ENCODE data around the gene RFNG. TPM values are rescaled to one million over a fixed set of nuclear protein-coding genes. Genes with fewer than 3 reads are reported as not detected.

RFNG gene
- total RNA-seq, 1 experiment from 2014 or later = 46.7 TPM

GRCh38 chr17:82085931-82086764 lies 34.5 kb upstream of the RFNG start:
- no peak overlapping the region for H3K9ac ChIP-seq (ENCODE audit: low read length)
- H3K36me3 ChIP-seq (ENCODE audit: low read depth, low read length) = peaks cover 79% of the 10 kb centered on the region
- no peak overlapping the region for H3K27ac ChIP-seq (ENCODE audit: low read length)
- no peaks in the 10 kb centered on the region for H3K9me3 ChIP-seq (ENCODE audit: low read length)
- H3K9me2 ChIP-seq (replicated peaks; ENCODE audit: low read length) = no peaks in the 10 kb centered on the region
- BruUV-seq (replicated peaks) = no TSS peak
- H3K4me3 ChIP-seq (ENCODE audit: low read length) = no peak overlapping the region
- H3K27me3 ChIP-seq (ENCODE audit: low read length) = no peaks in the 10 kb centered on the region
- ChIA-PET CTCF (no interaction called here), POLR2A (ENCODE audit: unreplicated experiment) (no interaction called here)
- H3K79me2 ChIP-seq (ENCODE audit: low read length) = no peaks in the 10 kb centered on the region
- H4K20me1 ChIP-seq (ENCODE audit: low read length) = peaks cover 6% of the 10 kb centered on the region; the same call in 1 of the 2 replicates
- no peaks in the 10 kb centered on the region for H3F3A ChIP-seq (ENCODE audit: low read length, unreplicated experiment)
- ATAC-seq (no peak), DNase-seq (no peak)
- H3K4me2 ChIP-seq (ENCODE audit: low read length) = no peak overlapping the region
- TF ChIP-seq, protein P1, sequence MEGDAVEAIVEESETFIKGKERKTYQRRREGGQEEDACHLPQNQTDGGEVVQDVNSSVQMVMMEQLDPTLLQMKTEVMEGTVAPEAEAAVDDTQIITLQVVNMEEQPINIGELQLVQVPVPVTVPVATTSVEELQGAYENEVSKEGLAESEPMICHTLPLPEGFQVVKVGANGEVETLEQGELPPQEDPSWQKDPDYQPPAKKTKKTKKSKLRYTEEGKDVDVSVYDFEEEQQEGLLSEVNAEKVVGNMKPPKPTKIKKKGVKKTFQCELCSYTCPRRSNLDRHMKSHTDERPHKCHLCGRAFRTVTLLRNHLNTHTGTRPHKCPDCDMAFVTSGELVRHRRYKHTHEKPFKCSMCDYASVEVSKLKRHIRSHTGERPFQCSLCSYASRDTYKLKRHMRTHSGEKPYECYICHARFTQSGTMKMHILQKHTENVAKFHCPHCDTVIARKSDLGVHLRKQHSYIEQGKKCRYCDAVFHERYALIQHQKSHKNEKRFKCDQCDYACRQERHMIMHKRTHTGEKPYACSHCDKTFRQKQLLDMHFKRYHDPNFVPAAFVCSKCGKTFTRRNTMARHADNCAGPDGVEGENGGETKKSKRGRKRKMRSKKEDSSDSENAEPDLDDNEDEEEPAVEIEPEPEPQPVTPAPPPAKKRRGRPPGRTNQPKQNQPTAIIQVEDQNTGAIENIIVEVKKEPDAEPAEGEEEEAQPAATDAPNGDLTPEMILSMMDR (conservative IDR thresholded peaks at IDR 0.05; ENCODE audit: low read depth, low read length) = no peak
- TF ChIP-seq EZH2phosphoT487 (IDR thresholded peaks at IDR 0.05; ENCODE audit: borderline replicate concordance, low read length) (no peak), EZH2 (IDR thresholded peaks at IDR 0.05; ENCODE audit: low read length, unreplicated experiment) (no peak)
- intact Hi-C loops (cut with micrococcal nuclease) = no loop called here
- no peak overlapping the region for H2AFZ ChIP-seq (ENCODE audit: low read length)
- no peaks in the 10 kb centered on the region for H3K4me1 ChIP-seq (ENCODE audit: insufficient read depth, low read length)

- CTCF ChIA-PET = no interaction called here
- Histone ChIP-seq H3K79me2 (ENCODE audit: low read length) (no peaks in the 10 kb centered on the region), H3K4me1 (ENCODE audit: insufficient read depth, low read length) (no peaks in the 10 kb centered on the region), H3K27me3 (ENCODE audit: low read length) (no peaks in the 10 kb centered on the region), H3K27ac (ENCODE audit: low read length) (no peak overlapping the region), H3F3A (ENCODE audit: low read length, unreplicated experiment) (no peaks in the 10 kb centered on the region), H4K20me1 (ENCODE audit: low read length) (peaks cover 6% of the 10 kb centered on the region; the same call in 1 of the 2 replicates), H3K4me3 (ENCODE audit: low read length) (no peak overlapping the region), H3K4me2 (ENCODE audit: low read length) (no peak overlapping the region), H3K36me3 (ENCODE audit: low read depth, low read length) (peaks cover 79% of the 10 kb centered on the region), H3K9ac (ENCODE audit: low read length) (no peak overlapping the region), H3K9me2 (replicated peaks; ENCODE audit: low read length) (no peaks in the 10 kb centered on the region), H3K9me3 (ENCODE audit: low read length) (no peaks in the 10 kb centered on the region), H2AFZ (ENCODE audit: low read length) (no peak overlapping the region)
- BruUV-seq (replicated peaks) = no TSS peak
- ATAC-seq (no peak), DNase-seq (no peak)
- TF ChIP-seq EZH2 (IDR thresholded peaks at IDR 0.05; ENCODE audit: low read length, unreplicated experiment) (no peak), EZH2phosphoT487 (IDR thresholded peaks at IDR 0.05; ENCODE audit: borderline replicate concordance, low read length) (no peak)
- TF ChIP-seq, protein P1 (conservative IDR thresholded peaks at IDR 0.05; ENCODE audit: low read depth, low read length) = no peak
- POLR2A ChIA-PET (ENCODE audit: unreplicated experiment) = no interaction called here
- intact Hi-C loops (cut with micrococcal nuclease) = no loop called here
These were observed 33.6 kb upstream of the RFNG start for GRCh38 chr17:82085031-82085861.
